H9 (cell line): ENCODE measurements around the gene SYNE2. TPM values are rescaled to one million over a fixed set of nuclear protein-coding genes. Genes with fewer than 3 reads are reported as not detected.

ENCODE experiments used
- DNase-seq: peaks from one replicate; pipeline ENCODE4 v3.0.0-alpha.2; 2017
- H2AFZ ChIP-seq: one replicate; pipeline ENCODE4 v1.6.1; 2013; ENCODE audit warnings: mild to moderate bottlenecking, low read length, control low read depth, moderate library complexity
- H2AK5ac ChIP-seq: 2 replicates; pipeline ENCODE4 v1.6.1; 2013; ENCODE audit warnings: low read length, control low read depth, mixed read lengths; ENCODE audit not compliant: insufficient read length
- H2BK120ac ChIP-seq: one replicate; pipeline ENCODE4 v1.6.1; 2013; ENCODE audit warnings: low read depth, mild to moderate bottlenecking, low read length, control low read depth, inconsistent platforms; ENCODE audit not compliant: poor library complexity, severe bottlenecking
- H2BK12ac ChIP-seq: 2 replicates; pipeline ENCODE4 v1.6.1; 2013; ENCODE audit warnings: low read length, control low read depth, mixed read lengths, low read depth; ENCODE audit not compliant: insufficient read length
- H2BK15ac ChIP-seq: 2 replicates; pipeline ENCODE4 v1.6.1; 2013; ENCODE audit warnings: low read depth, low read length, control low read depth
- H2BK20ac ChIP-seq: one replicate; pipeline ENCODE4 v1.6.1; 2013; ENCODE audit warnings: low read depth, mild to moderate bottlenecking, low read length, control low read depth, inconsistent platforms; ENCODE audit not compliant: poor library complexity, severe bottlenecking
- H2BK5ac ChIP-seq: 2 replicates; pipeline ENCODE4 v1.6.1; 2013; ENCODE audit warnings: low read length, control low read depth, mixed read lengths; ENCODE audit not compliant: insufficient read length
- H3K14ac ChIP-seq: 2 replicates; pipeline ENCODE4 v1.6.1; 2013; ENCODE audit warnings: low read length, control low read depth; ENCODE audit not compliant: insufficient read depth
- H3K18ac ChIP-seq: 2 replicates; pipeline ENCODE4 v1.6.1; 2013; ENCODE audit warnings: low read depth, mild to moderate bottlenecking, mixed read lengths, low read length, control low read depth; ENCODE audit not compliant: insufficient read length
- H3K23ac ChIP-seq: 2 replicates; pipeline ENCODE4 v1.6.1; 2013; ENCODE audit warnings: low read length, control low read depth, mixed read lengths, low read depth; ENCODE audit not compliant: insufficient read length
- H3K23me2 ChIP-seq: 2 replicates; pipeline ENCODE4 v1.6.1; 2013; ENCODE audit warnings: low read depth, mild to moderate bottlenecking, mixed read lengths, low read length, control low read depth; ENCODE audit not compliant: insufficient read length, poor library complexity, severe bottlenecking
- H3K27ac ChIP-seq: 2 replicates; pipeline ENCODE4 v1.5.1; 2013; ENCODE audit warnings: low read length, control low read depth, mixed read lengths, low read depth; ENCODE audit not compliant: insufficient read length
- H3K27me3 ChIP-seq: 2 replicates; pipeline ENCODE4 v1.6.1; 2013; ENCODE audit warnings: low read length, control low read depth, inconsistent platforms; ENCODE audit not compliant: insufficient read depth
- H3K4ac ChIP-seq: 2 replicates; pipeline ENCODE4 v1.6.1; 2013; ENCODE audit warnings: low read depth, mild to moderate bottlenecking, control low read depth, inconsistent platforms, low read length, moderate library complexity
- H3K4me1 ChIP-seq: 2 replicates; pipeline ENCODE4 v1.6.1; 2013; ENCODE audit warnings: low read length, control low read depth, inconsistent platforms; ENCODE audit not compliant: insufficient read depth
- H3K4me2 ChIP-seq: 2 replicates; pipeline ENCODE4 v1.6.1; 2013; ENCODE audit warnings: low read length, control low read depth, mixed read lengths; ENCODE audit not compliant: insufficient read length, insufficient read depth
- H3K56ac ChIP-seq: 2 replicates; pipeline ENCODE4 v1.6.1; 2013; ENCODE audit warnings: low read depth, mild to moderate bottlenecking, mixed read lengths, low read length, control low read depth; ENCODE audit not compliant: insufficient read length
- H3K79me1 ChIP-seq: 2 replicates; pipeline ENCODE4 v1.6.1; 2013; ENCODE audit warnings: low read depth, mild to moderate bottlenecking, moderate library complexity, low read length, control low read depth, inconsistent platforms; ENCODE audit not compliant: insufficient read depth, poor library complexity, severe bottlenecking
- H3K79me2 ChIP-seq: 2 replicates; pipeline ENCODE4 v1.6.1; 2013; ENCODE audit warnings: low read length, control low read depth, inconsistent platforms; ENCODE audit not compliant: insufficient read depth
- H3K9ac ChIP-seq: 2 replicates; pipeline ENCODE4 v1.6.1; 2013; ENCODE audit warnings: low read length, control low read depth, mixed read lengths; ENCODE audit not compliant: insufficient read length; ENCODE audit errors: extremely low read depth
- H3K9me3 ChIP-seq: one replicate; pipeline ENCODE4 v1.6.1; 2013; ENCODE audit warnings: low read depth, low read length, inconsistent platforms; ENCODE audit not compliant: control insufficient read depth
- H3T11ph ChIP-seq: one replicate; pipeline ENCODE4 v1.6.1; 2013; ENCODE audit warnings: mild to moderate bottlenecking, low read length, control low read depth, inconsistent platforms
- H4K20me1 ChIP-seq: one replicate; pipeline ENCODE4 v1.6.1; 2013; ENCODE audit not compliant: control insufficient read depth, insufficient read length, insufficient read depth
- H4K5ac ChIP-seq: 2 replicates; pipeline ENCODE4 v1.6.1; 2013; ENCODE audit warnings: low read depth, mild to moderate bottlenecking, mixed read lengths, low read length, control low read depth; ENCODE audit not compliant: insufficient read length
- H4K8ac ChIP-seq: replicated peaks from 2 replicates; pipeline ENCODE4 v1.6.1; 2013; ENCODE audit warnings: low read length, control low read depth, mixed read lengths, low read depth; ENCODE audit not compliant: insufficient read length
- H4K91ac ChIP-seq: 2 replicates; pipeline ENCODE4 v1.6.1; 2013; ENCODE audit warnings: low read depth, mild to moderate bottlenecking, moderate library complexity, mixed read lengths, low read length, control low read depth; ENCODE audit not compliant: insufficient read length
- H3K27ac Mint-ChIP-seq, 3 experiments: 2 replicates in 2 of 3; 3 replicates in 1 of 3; pipeline ENCODE4 v1.8.0; 2020 to 2021; ENCODE audit warnings: mixed read lengths in 3 of 3, mild to moderate bottlenecking in 1 of 3, moderate library complexity in 1 of 3
- H3K27me3 Mint-ChIP-seq: 2 replicates; pipeline ENCODE4 v1.8.0; 2021; ENCODE audit warnings: low read depth, mild to moderate bottlenecking, moderate library complexity, mixed read lengths
- H3K36me3 Mint-ChIP-seq, 3 experiments: 2 replicates in 2 of 3; 3 replicates in 1 of 3; pipeline ENCODE4 v1.8.0; 2020 to 2021; ENCODE audit warnings: low read depth in 3 of 3, mixed read lengths in 3 of 3; ENCODE audit not compliant: insufficient read depth in 1 of 3
- H3K4me1 Mint-ChIP-seq, 2 experiments: 2 replicates each; pipeline ENCODE4 v1.8.0; 2020; ENCODE audit warnings: mixed read lengths in 2 of 2
- H3K4me3 Mint-ChIP-seq, 2 experiments: 2 replicates in 1 of 2; 3 replicates in 1 of 2; pipeline ENCODE4 v1.8.0; 2020 to 2021; ENCODE audit warnings: mild to moderate bottlenecking in 2 of 2, mixed read lengths in 2 of 2, moderate library complexity in 1 of 2
- H3K9me3 Mint-ChIP-seq, 2 experiments: 2 replicates in 1 of 2; 3 replicates in 1 of 2; pipeline ENCODE4 v1.8.0; 2020; ENCODE audit warnings: mild to moderate bottlenecking in 2 of 2, mixed read lengths in 2 of 2, moderate library complexity in 1 of 2
- WGBS: extraction: QIAGEN DNeasy Blood & Tissue Kit; methylation state at CpG from one replicate; pipeline ENCODE4 v1.1.7; 2013; ENCODE audit warnings: missing lambda C conversion rate, low lambda C conversion rate, mixed read lengths; ENCODE audit not compliant: insufficient read length; ENCODE audit errors: extremely low coverage; 5-methylcytosine and 5-hydroxymethylcytosine counted together
- total RNA-seq: library from RNA; stranded (reverse); gene quantifications from 2 replicates; pipeline ENCODE4 v1.2.1, GENCODE V29; 2021
- TF ChIP-seq, protein P1 (sequence below): fragments of 200-600 bp; sonication (generic); conservative IDR thresholded peaks from 3 replicates; pipeline ENCODE4 v1.8.0; 2021; ENCODE audit warnings: antibody characterized with exemption, mild to moderate bottlenecking

SYNE2 gene
- total RNA-seq, 1 experiment from 2014 or later: 43.3 TPM

GRCh38 chr14:64069634-64070359 lies 217.0 kb downstream of the SYNE2 start:
- H3K18ac ChIP-seq: no peak overlapping the region
- H2BK120ac ChIP-seq: no peak overlapping the region
- H3K9me3 ChIP-seq: no peaks in the 10 kb centered on the region
- H2BK5ac ChIP-seq: no peak overlapping the region
- no peak overlapping the region for H2AFZ ChIP-seq
- WGBS: no CpG with 5 or more reads among the region's 5 CpGs
- no peak overlapping the region for H3T11ph ChIP-seq
- no peak overlapping the region for H3K4me2 ChIP-seq
- no peak overlapping the region for H2BK20ac ChIP-seq
- Mint-ChIP-seq H3K4me3 (no peak overlapping the region), H3K9me3 (no peaks in the 10 kb centered on the region), H3K27ac (peak overlapping the region in 2 of 3 experiments; percentile 15 to 17; a peak in 3 of 7 replicates), H3K36me3 (peaks cover 8 to 32% (median 32%) of the 10 kb centered on the region in 3 experiments), H3K27me3 (no peaks in the 10 kb centered on the region), H3K4me1 (peaks cover 2 to 5% of the 10 kb centered on the region in 2 experiments)
- no peak for DNase-seq
- TF ChIP-seq, protein P1, sequence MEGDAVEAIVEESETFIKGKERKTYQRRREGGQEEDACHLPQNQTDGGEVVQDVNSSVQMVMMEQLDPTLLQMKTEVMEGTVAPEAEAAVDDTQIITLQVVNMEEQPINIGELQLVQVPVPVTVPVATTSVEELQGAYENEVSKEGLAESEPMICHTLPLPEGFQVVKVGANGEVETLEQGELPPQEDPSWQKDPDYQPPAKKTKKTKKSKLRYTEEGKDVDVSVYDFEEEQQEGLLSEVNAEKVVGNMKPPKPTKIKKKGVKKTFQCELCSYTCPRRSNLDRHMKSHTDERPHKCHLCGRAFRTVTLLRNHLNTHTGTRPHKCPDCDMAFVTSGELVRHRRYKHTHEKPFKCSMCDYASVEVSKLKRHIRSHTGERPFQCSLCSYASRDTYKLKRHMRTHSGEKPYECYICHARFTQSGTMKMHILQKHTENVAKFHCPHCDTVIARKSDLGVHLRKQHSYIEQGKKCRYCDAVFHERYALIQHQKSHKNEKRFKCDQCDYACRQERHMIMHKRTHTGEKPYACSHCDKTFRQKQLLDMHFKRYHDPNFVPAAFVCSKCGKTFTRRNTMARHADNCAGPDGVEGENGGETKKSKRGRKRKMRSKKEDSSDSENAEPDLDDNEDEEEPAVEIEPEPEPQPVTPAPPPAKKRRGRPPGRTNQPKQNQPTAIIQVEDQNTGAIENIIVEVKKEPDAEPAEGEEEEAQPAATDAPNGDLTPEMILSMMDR: no peak
- H3K14ac ChIP-seq: no peak overlapping the region
- H4K5ac ChIP-seq: no peak overlapping the region
- H3K27ac ChIP-seq: no peak overlapping the region
- no peaks in the 10 kb centered on the region for H3K79me2 ChIP-seq
- H2AK5ac ChIP-seq: no peak overlapping the region
- no peak overlapping the region for H3K56ac ChIP-seq
- H3K4ac ChIP-seq: no peak overlapping the region
- H2BK12ac ChIP-seq: no peak overlapping the region
- no peaks in the 10 kb centered on the region for H3K79me1 ChIP-seq
- H3K27me3 ChIP-seq: no peaks in the 10 kb centered on the region
- no peaks in the 10 kb centered on the region for H4K20me1 ChIP-seq
- no peaks in the 10 kb centered on the region for H3K4me1 ChIP-seq
- no peak overlapping the region for H4K91ac ChIP-seq
- H3K9ac ChIP-seq: no peak overlapping the region
- no peaks in the 10 kb centered on the region for H3K23me2 ChIP-seq
- H3K23ac ChIP-seq: no peak overlapping the region
- no peak overlapping the region for H4K8ac ChIP-seq
- H2BK15ac ChIP-seq: no peak overlapping the region
